Ishikawa (cell line): ENCODE results near the gene TMEM63A.

ENCODE experiments used
- MAX ChIP-seq: IDR thresholded peaks from 2 replicates; pipeline ENCODE4 v1.6.1; 2012
- RAD21 ChIP-seq: IDR thresholded peaks from 2 replicates; pipeline ENCODE4 v1.6.1; 2012; ENCODE audit warnings: low read depth
- TCF12 ChIP-seq: IDR thresholded peaks from 2 replicates; pipeline ENCODE4 v1.6.1; 2012; ENCODE audit warnings: low read depth
- TEAD4 ChIP-seq: IDR thresholded peaks from 2 replicates; pipeline ENCODE4 v1.6.1; 2012

- TF ChIP-seq TCF12 (no peak), MAX (no peak), RAD21 (no peak), TEAD4 (no peak)
Observed at GRCh38 chr1:225822655-225823403, 59.4 kb downstream of the TMEM63A start.
